KG1 (cell line): Measurements from ENCODE around the gene MARCHF5.
"Not testable (repeated sequence)": the region's sequence is repeated elsewhere in the genome, so short reads cannot be mapped to it uniquely, and the experiment has no call there.

Experiments used
- DNase-seq: peaks from one replicate; lab custom pipeline; 2025; lab: John Stamatoyannopoulos, UW

Gene MARCHF5

DNA sequence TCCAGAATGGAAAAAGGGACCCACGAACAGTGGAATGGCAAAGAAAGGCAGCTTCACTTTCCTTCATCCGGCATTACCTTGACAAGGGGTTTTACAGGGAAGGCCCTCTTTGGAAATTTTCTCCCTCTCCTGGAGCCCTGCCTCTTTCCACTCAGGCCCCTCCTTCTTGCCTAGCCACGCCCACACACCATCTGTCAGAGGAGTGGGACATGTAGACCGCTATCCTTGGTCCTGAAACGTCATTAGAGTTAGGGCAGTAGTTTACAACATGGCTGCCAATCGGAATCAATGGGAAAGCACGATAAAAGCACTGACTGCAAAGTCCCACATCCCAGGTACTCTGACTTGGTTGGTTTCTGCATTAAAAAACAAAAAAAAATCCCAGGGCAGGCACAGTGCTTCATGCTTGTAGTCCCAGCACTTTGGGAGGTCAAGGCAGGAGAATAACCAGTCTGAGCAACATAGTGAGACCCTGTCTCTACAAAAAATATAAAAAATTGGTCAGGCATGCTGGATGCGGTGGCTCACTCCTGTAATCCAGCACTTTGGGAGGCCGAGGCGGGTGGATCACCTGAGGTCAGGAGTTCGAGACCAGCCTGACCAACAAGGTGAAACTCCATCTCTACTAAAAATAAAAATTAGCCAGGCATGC is 96.4 kb downstream of the MARCHF5 start:
- DNase-seq = peak; percentile 26

DNA sequence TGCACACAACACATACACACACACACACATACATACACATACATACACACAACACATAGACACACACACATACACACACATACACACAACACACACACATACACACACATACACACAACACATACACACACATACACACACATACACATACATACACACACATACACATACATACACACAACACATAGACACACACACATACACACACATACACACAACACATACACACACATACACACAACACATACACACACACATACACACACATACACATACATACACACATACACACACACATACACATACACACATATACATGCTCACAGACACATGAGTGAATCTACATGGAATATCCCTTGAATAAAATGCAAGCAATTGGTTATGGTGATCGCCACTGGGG is 102.2 kb downstream of the MARCHF5 start:
- DNase-seq = not testable (repeated sequence)

DNA sequence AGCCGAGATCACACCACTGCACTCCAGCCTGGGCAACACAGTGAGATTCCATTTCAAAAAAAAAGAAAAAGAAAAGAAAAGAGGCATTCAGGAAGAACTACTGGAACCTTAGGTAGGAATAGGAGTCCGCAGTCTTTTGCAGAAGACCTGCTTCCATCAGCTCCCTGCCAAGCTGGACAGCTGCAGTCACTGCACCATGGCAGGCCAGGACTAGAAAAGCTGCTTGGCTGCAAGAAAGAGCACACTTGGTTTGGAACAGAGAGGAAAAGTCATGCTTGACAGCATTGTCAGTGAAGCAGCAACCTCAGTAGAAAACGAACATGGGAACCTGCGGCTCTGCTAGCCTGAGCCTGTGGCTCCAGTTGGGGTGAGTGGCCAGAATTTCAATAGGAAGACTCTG is 104.3 kb downstream of the MARCHF5 start:
- no peak for DNase-seq

DNA sequence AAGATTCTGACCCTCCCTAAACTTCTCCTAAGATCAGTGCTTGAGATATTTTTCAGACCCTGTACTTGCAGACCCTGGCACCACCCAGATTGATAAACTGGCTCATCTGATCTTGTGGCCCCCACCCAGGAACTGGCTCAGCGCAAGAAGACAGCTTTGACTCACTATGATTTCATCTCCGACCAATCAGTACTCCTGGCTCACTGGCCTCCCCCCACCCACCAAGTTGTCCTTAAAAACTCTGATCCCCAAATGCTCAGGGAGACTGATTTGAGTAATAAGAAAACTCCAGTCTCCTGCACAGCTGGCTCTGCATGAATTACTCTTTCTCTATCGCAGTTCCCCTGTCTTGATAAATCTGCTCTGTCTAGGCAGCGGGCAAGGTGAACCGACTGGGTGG is 111.3 kb downstream of the MARCHF5 start:
- DNase-seq = not testable (repeated sequence)
